ENCODE results near the gene LPCAT2. TPM values are rescaled to one million over a fixed set of nuclear protein-coding genes. Genes with fewer than 3 reads are reported as not detected.

Gene LPCAT2
- total and polyA plus RNA-seq, 8 donors, result 16.0 to 30.9 (median 22.9) TPM

- H3K4me1 ChIP-seq, result no peaks in the 10 kb centered on the region
- no peak overlapping the region for H3K27ac ChIP-seq
- DNase-seq, result no peak
- no peak overlapping the region for H3K4me3 ChIP-seq
- H3K27me3 ChIP-seq, result no peaks in the 10 kb centered on the region
- intact Hi-C loops (cut with DNase I), result no loop called here
- H3K9me3 ChIP-seq, result no peaks in the 10 kb centered on the region
- no peaks in the 10 kb centered on the region for H3K36me3 ChIP-seq
- ATAC-seq, result no peak
- TF ChIP-seq CTCF (IDR thresholded peaks at IDR 0.05), result no peak
These were observed 117.0 kb downstream of the LPCAT2 start for GRCh38 chr16:55625843-55626242.

- no peak for TF ChIP-seq CTCF (IDR thresholded peaks at IDR 0.05)
- no peak for ATAC-seq
These were observed 119.6 kb downstream of the LPCAT2 start for GRCh38 chr16:55628306-55628968.

GRCh38 chr16:55630774-55631173 lies 121.9 kb downstream of the LPCAT2 start:
- no peaks in the 10 kb centered on the region for H3K36me3 ChIP-seq
- no peaks in the 10 kb centered on the region for H3K27me3 ChIP-seq
- intact Hi-C loops (cut with DNase I), result no loop called here
- no peak overlapping the region for H3K4me3 ChIP-seq
- no peaks in the 10 kb centered on the region for H3K9me3 ChIP-seq
- ATAC-seq (no peak), DNase-seq (no peak)
- TF ChIP-seq CTCF (IDR thresholded peaks at IDR 0.05), result no peak
- no peaks in the 10 kb centered on the region for H3K4me1 ChIP-seq
- H3K27ac ChIP-seq, result no peak overlapping the region

More at GRCh38 chr16:55628306-55628968, 119.6 kb downstream of the LPCAT2 start:
- Histone ChIP-seq H3K27me3 (no peaks in the 10 kb centered on the region), H3K4me3 (no peak overlapping the region), H3K4me1 (no peaks in the 10 kb centered on the region), H3K36me3 (no peaks in the 10 kb centered on the region), H3K27ac (no peak overlapping the region), H3K9me3 (no peaks in the 10 kb centered on the region)
- intact Hi-C loops (cut with DNase I), result no loop called here
- DNase-seq, result no peak

- no peak overlapping the region for H3K27ac ChIP-seq
- no peaks in the 10 kb centered on the region for H3K36me3 ChIP-seq
- no peaks in the 10 kb centered on the region for H3K27me3 ChIP-seq
- DNase-seq (no peak), ATAC-seq (no peak)
- intact Hi-C loops (cut with DNase I), result no loop called here
- H3K4me1 ChIP-seq, result no peaks in the 10 kb centered on the region
- H3K4me3 ChIP-seq, result no peak overlapping the region
- H3K9me3 ChIP-seq, result no peaks in the 10 kb centered on the region
- TF ChIP-seq CTCF (IDR thresholded peaks at IDR 0.05), result no peak
These were observed 123.4 kb downstream of the LPCAT2 start for GRCh38 chr16:55632259-55632658.

- Histone ChIP-seq H3K27me3 (peaks cover 0 to 10% of the 10 kb centered on the region in 2 donors), H3K4me3 (no peak overlapping the region), H3K36me3 (no peaks in the 10 kb centered on the region), H3K9me3 (no peaks in the 10 kb centered on the region), H3K27ac (no peak overlapping the region), H3K4me1 (no peaks in the 10 kb centered on the region)
- no peak for TF ChIP-seq CTCF (IDR thresholded peaks at IDR 0.05)
- no peak for DNase-seq
- intact Hi-C loops (cut with DNase I), result no loop called here
- ATAC-seq, result no peak
These were observed 125.3 kb downstream of the LPCAT2 start for GRCh38 chr16:55634193-55634592.

Other genes starting within 250 kb of the LPCAT2 start
- 1 to 10 TPM; 2.6 to 4.6 TPM for gene IRX6, start 184.9 kb upstream of the LPCAT2 start, total RNA-seq
- 10 to 100 TPM in 5 of 6 donors, 1 to 10 TPM in 1; 6.2 to 14.0 (median 11.9) TPM for gene IRX6, start 184.9 kb upstream of the LPCAT2 start, polyA plus RNA-seq (ENCODE audit: insufficient read length in 6 of 6)
- 100 to 1,000 TPM; 300 to 606 TPM for gene MMP2, start 29.9 kb upstream of the LPCAT2 start, total RNA-seq
- 100 to 1,000 TPM; 542 to 677 (median 609) TPM for gene MMP2, start 29.9 kb upstream of the LPCAT2 start, polyA plus RNA-seq (ENCODE audit: insufficient read length in 6 of 6)
- gene CAPNS2, start 57.6 kb downstream of the LPCAT2 start, total RNA-seq, result 1 to 10 TPM in 1 of 2 donors, under 1 TPM in 1; 0.41 to 1.2 TPM
- gene CAPNS2, start 57.6 kb downstream of the LPCAT2 start, polyA plus RNA-seq (ENCODE audit: insufficient read length in 6 of 6), result under 1 TPM in 5 of 6 donors, not detected in 1; 0.24 to 0.51 (median 0.32) TPM
- not detected for gene SLC6A2, start 146.9 kb downstream of the LPCAT2 start, total RNA-seq
- under 1 TPM in 3 of 6 donors, not detected in 3; 0.10 TPM for gene SLC6A2, start 146.9 kb downstream of the LPCAT2 start, polyA plus RNA-seq (ENCODE audit: insufficient read length in 6 of 6)

Data from left lung (tissue), 10 donors.